Osteoblast (primary cell): ENCODE data around the gene PRKCA. TPM values are rescaled to one million over a fixed set of nuclear protein-coding genes. Genes with fewer than 3 reads are reported as not detected.

Experiments
- DNase-seq: peaks from one replicate; pipeline ENCODE4 v3.0.0; 2011; ENCODE audit warnings: low spot score, mixed read lengths; ENCODE audit not compliant: insufficient read length; ENCODE audit errors: missing footprints
- H2AFZ ChIP-seq: 2 replicates; pipeline ENCODE4 v1.6.0; 2011; ENCODE audit warnings: mild to moderate bottlenecking, low read length
- H3K27ac ChIP-seq: 2 replicates; pipeline ENCODE4 v1.5.1; 2011; ENCODE audit warnings: mild to moderate bottlenecking, low read depth, low read length, moderate library complexity
- H3K27me3 ChIP-seq: 2 replicates; pipeline ENCODE4 v1.6.0; 2012; ENCODE audit warnings: mild to moderate bottlenecking, control low read depth, inconsistent platforms, low read length, moderate library complexity; ENCODE audit not compliant: insufficient read depth
- H3K36me3 ChIP-seq: 2 replicates; pipeline ENCODE4 v1.5.1; 2011; ENCODE audit warnings: mild to moderate bottlenecking, low read length, control low read depth, moderate library complexity; ENCODE audit not compliant: insufficient read depth
- H3K4me1 ChIP-seq: 2 replicates; pipeline ENCODE4 v1.5.1; 2011; ENCODE audit warnings: mild to moderate bottlenecking, low read length, control low read depth, moderate library complexity; ENCODE audit not compliant: insufficient read depth
- H3K4me2 ChIP-seq: 2 replicates; pipeline ENCODE4 v1.6.0; 2011; ENCODE audit warnings: mild to moderate bottlenecking, low read length; ENCODE audit not compliant: insufficient read depth
- H3K4me3 ChIP-seq: fragments of 200-600 bp; sonication (generic); 3 replicates; pipeline ENCODE4 v1.5.1; 2012; ENCODE audit warnings: mild to moderate bottlenecking, low read length, inconsistent platforms; ENCODE audit not compliant: insufficient read depth
- H3K79me2 ChIP-seq: 2 replicates; pipeline ENCODE4 v1.6.0; 2012; ENCODE audit warnings: mild to moderate bottlenecking, low read length, control low read depth, inconsistent platforms; ENCODE audit not compliant: insufficient read depth
- H3K9me3 ChIP-seq: 2 replicates; pipeline ENCODE4 v1.5.1; 2011; ENCODE audit warnings: low read depth, low read length, control low read depth
- H4K20me1 ChIP-seq: 2 replicates; pipeline ENCODE4 v1.6.0; 2012; ENCODE audit warnings: mild to moderate bottlenecking, low read length, control low read depth; ENCODE audit not compliant: insufficient read depth
- total RNA-seq: library from RNA; depleted of rRNA; stranded (reverse); fragments of >200 nt; gene quantifications from 2 replicates; pipeline ENCODE4 v1.2.3, GENCODE V29; 2012
- TF ChIP-seq, protein P1 (sequence below): IDR thresholded peaks from 2 replicates; pipeline ENCODE4 v1.5.1; 2011; ENCODE audit warnings: mild to moderate bottlenecking, low read depth, low read length, moderate library complexity; ENCODE audit errors: extremely low read depth

PRKCA gene
- total RNA-seq, 1 donor = 46.0 TPM

DNA sequence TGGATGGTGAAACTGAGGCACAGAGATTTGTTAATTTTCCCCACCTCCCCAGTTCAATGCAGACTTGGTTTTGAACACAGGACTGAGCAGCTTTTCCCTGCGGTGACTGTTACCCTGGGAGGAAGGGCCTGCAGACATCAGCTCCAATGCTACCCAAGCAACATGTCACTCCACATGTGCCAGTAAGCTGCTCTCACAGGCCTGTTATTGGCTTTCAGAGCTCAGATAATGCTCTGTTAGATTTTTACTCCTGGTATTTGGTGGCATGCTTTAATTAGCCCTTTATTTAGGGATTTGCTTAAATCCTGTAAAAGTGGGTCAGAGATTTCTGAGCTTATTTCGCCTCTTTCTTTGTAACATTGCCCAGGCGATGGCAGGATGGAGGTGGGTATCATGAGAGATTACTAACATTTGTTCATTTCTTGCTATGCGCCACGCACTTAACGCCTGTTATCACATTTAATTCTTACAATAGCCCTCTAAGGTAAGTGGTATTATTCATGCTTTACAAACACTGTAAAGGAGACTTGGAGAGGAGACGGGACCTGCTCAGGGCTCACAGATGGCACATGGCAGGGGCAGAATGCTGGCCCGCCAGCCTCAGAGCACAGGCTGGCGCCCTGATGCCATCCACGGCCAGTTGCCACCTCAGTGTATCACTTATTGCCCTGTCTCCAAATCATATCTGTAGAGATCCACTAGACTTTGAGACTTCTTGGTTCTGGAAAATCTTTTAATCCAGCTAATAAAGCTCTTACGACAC, 448.5 kb downstream of the PRKCA start:
- Histone ChIP-seq H2AFZ (no peak overlapping the region), H3K27me3 (no peaks in the 10 kb centered on the region), H3K79me2 (no peaks in the 10 kb centered on the region), H3K27ac (no peak overlapping the region), H3K4me3 (no peak overlapping the region), H3K36me3 (peaks cover 30% of the 10 kb centered on the region), H4K20me1 (no peaks in the 10 kb centered on the region), H3K9me3 (no peaks in the 10 kb centered on the region), H3K4me2 (no peak overlapping the region), H3K4me1 (peaks cover 20% of the 10 kb centered on the region)
- no peak for DNase-seq
- TF ChIP-seq, protein P1, sequence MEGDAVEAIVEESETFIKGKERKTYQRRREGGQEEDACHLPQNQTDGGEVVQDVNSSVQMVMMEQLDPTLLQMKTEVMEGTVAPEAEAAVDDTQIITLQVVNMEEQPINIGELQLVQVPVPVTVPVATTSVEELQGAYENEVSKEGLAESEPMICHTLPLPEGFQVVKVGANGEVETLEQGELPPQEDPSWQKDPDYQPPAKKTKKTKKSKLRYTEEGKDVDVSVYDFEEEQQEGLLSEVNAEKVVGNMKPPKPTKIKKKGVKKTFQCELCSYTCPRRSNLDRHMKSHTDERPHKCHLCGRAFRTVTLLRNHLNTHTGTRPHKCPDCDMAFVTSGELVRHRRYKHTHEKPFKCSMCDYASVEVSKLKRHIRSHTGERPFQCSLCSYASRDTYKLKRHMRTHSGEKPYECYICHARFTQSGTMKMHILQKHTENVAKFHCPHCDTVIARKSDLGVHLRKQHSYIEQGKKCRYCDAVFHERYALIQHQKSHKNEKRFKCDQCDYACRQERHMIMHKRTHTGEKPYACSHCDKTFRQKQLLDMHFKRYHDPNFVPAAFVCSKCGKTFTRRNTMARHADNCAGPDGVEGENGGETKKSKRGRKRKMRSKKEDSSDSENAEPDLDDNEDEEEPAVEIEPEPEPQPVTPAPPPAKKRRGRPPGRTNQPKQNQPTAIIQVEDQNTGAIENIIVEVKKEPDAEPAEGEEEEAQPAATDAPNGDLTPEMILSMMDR = no peak

DNA sequence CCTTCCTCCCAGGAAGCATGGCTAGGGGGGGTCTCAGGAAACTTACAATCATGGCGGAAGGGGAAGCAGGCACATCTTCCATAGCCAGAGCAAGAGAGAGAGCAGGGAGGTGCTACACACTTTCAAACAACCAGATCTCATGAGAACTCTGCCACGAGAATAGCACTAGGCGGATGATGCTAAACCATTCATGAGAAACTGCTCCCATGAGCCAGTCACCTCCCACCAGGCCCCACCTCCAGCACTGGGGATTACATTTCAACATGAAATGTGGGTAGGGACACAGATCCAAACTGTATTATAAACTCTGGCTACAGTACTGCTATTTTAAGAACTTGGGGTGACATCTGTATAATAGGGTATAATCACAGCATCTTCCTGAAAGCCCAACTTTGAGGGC, 449.4 kb downstream of the PRKCA start:
- H3K79me2 ChIP-seq = no peaks in the 10 kb centered on the region
- TF ChIP-seq, protein P1 = no peak

DNA sequence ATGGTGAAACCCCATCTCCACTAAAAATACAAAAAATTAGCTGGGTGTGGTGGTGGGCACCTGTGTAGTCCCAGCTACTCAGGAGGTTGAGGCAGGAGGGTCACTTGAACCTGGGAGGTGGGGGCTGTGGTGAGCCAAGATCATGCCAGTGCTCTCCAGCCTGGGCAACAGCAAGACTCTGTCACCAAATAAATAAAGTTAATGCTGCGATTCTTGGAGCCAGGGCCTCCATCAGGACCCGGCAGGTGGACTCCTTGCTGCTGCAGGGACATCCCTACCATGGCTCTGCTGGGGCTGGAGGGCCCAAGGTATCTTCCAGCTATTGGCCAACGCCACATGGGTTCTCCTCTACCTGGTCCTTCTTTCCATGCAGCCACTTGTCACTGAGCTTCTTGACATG, 450.0 kb downstream of the PRKCA start:
- Histone ChIP-seq H4K20me1 (no peaks in the 10 kb centered on the region), H3K79me2 (no peaks in the 10 kb centered on the region), H3K27me3 (no peaks in the 10 kb centered on the region), H3K4me3 (no peak overlapping the region), H3K9me3 (no peaks in the 10 kb centered on the region), H3K36me3 (peaks cover 35% of the 10 kb centered on the region), H3K4me2 (no peak overlapping the region), H3K4me1 (peaks cover 12% of the 10 kb centered on the region), H3K27ac (no peak overlapping the region), H2AFZ (no peak overlapping the region)
- DNase-seq = no peak
- TF ChIP-seq, protein P1 = no peak

More for the DNA sequence above, 449.4 kb downstream of the PRKCA start:
- Histone ChIP-seq H3K27me3 (no peaks in the 10 kb centered on the region), H3K9me3 (no peaks in the 10 kb centered on the region), H3K4me1 (peaks cover 19% of the 10 kb centered on the region), H4K20me1 (no peaks in the 10 kb centered on the region), H3K36me3 (peaks cover 35% of the 10 kb centered on the region), H3K4me3 (no peak overlapping the region), H2AFZ (no peak overlapping the region), H3K27ac (no peak overlapping the region), H3K4me2 (no peak overlapping the region)
- no peak for DNase-seq

DNA sequence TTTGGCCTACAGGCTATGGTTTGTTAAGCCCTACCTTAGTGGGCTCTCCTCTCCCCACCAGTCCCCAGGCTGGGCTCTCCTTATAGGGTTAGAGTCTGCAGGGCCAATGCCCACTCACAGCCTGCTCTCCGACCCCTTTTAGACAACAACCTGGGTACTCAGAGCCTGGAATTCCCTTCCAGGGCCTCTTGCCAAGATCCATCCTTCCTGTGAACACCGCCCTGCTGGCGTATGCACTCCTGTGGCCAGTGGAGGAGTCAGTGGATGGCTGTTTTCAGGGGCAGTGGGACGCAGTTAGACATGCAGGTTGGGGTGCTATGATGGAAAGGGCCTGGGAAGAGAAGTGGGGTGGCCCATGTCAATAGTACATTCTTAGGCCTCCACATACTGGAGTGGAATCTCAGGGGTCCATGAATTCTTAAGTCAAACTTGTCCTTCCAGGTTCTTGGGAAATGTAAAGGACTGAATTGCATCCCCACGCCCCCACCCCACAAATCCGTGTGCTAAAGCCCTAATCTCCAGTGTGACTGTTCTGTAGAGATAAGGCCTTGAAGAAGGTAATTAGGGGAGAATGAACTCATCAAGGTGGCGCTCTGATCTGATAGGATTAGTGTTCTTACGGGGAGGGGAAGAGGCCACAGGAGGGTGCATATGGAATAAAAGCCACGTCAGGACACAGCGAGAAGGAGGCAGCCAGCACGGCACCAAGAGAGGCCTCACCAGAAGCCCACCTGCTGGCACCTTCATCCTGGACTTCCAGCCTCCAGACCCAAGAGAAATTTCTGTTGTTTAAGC, 450.9 kb downstream of the PRKCA start:
- Histone ChIP-seq H3K4me1 (peaks cover 4% of the 10 kb centered on the region), H3K9me3 (no peaks in the 10 kb centered on the region), H4K20me1 (no peaks in the 10 kb centered on the region), H3K27ac (no peak overlapping the region), H3K4me2 (no peak overlapping the region), H3K27me3 (no peaks in the 10 kb centered on the region), H3K79me2 (no peaks in the 10 kb centered on the region), H3K4me3 (no peak overlapping the region), H3K36me3 (peaks cover 35% of the 10 kb centered on the region), H2AFZ (no peak overlapping the region)
- DNase-seq = no peak
- TF ChIP-seq, protein P1 = no peak
